GM23338 (cell line): Measurements from ENCODE around the gene MID1. TPM values are rescaled to one million over a fixed set of nuclear protein-coding genes. Genes with fewer than 3 reads are reported as not detected.

Source experiments
- ATAC-seq: fragments of 200-7000 bp; cut with Tn5 transposase; 3 replicates; pipeline ENCODE4 v1.9.1; 2020
- DNase-seq: peaks from one replicate; pipeline ENCODE4 v3.0.0-alpha.2; 2015; ENCODE audit warnings: low spot score
- H2AFZ ChIP-seq: fragments of 200-600 bp; sonication (generic); 2 replicates; pipeline ENCODE4 v1.8.0; 2016; ENCODE audit warnings: antibody characterized with exemption, mild to moderate bottlenecking, moderate library complexity
- H3F3A ChIP-seq: fragments of 200-600 bp; sonication (generic); replicated peaks from 2 replicates; pipeline ENCODE4 v1.8.0; 2017; ENCODE audit warnings: antibody characterized with exemption, mixed run types, low read depth
- H3K27ac ChIP-seq: fragments of 200-600 bp; sonication (generic); 2 replicates; pipeline ENCODE4 v1.6.1; 2016; ENCODE audit warnings: low read depth
- H3K27me3 ChIP-seq: fragments of 200-600 bp; sonication (generic); 2 replicates; pipeline ENCODE4 v1.8.0; 2016; ENCODE audit warnings: mild to moderate bottlenecking, mixed run types, moderate library complexity; ENCODE audit not compliant: insufficient read depth
- H3K36me3 ChIP-seq: fragments of 200-600 bp; sonication (generic); 2 replicates; pipeline ENCODE4 v1.8.0; 2016; ENCODE audit warnings: mild to moderate bottlenecking; ENCODE audit not compliant: insufficient read depth
- H3K4me1 ChIP-seq: fragments of 200-600 bp; sonication (generic); 2 replicates; pipeline ENCODE4 v1.8.0; 2016; ENCODE audit warnings: mild to moderate bottlenecking, moderate library complexity; ENCODE audit not compliant: insufficient read depth
- H3K4me2 ChIP-seq: fragments of 200-600 bp; sonication (generic); 2 replicates; pipeline ENCODE4 v1.7.1; 2017; ENCODE audit warnings: mixed run types
- H3K4me3 ChIP-seq: fragments of 200-600 bp; sonication (generic); 2 replicates; pipeline ENCODE4 v1.6.1; 2016; ENCODE audit warnings: mixed run types
- H3K79me2 ChIP-seq: fragments of 200-600 bp; sonication (generic); replicated peaks from 2 replicates; pipeline ENCODE4 v1.8.0; 2017; ENCODE audit warnings: mild to moderate bottlenecking; ENCODE audit not compliant: insufficient read depth
- H3K9me2 ChIP-seq: fragments of 200-600 bp; sonication (generic); 2 replicates; pipeline ENCODE4 v1.8.0; 2017; ENCODE audit not compliant: insufficient read depth
- H4K20me1 ChIP-seq: fragments of 200-600 bp; sonication (generic); replicated peaks from 2 replicates; pipeline ENCODE4 v1.8.0; 2017; ENCODE audit warnings: mild to moderate bottlenecking; ENCODE audit not compliant: insufficient read depth
- H3K27ac Mint-ChIP-seq: 2 replicates; pipeline ENCODE4 v1.8.0; 2020; ENCODE audit warnings: inconsistent platforms, mild to moderate bottlenecking, moderate library complexity, mixed read lengths
- H3K27me3 Mint-ChIP-seq: 3 replicates; pipeline ENCODE4 v1.8.0; 2022; ENCODE audit warnings: low read depth, mild to moderate bottlenecking, moderate library complexity, mixed read lengths, inconsistent platforms; ENCODE audit not compliant: insufficient read depth, poor library complexity
- H3K36me3 Mint-ChIP-seq: 3 replicates; pipeline ENCODE4 v1.8.0; 2021; ENCODE audit warnings: low read depth, mild to moderate bottlenecking, inconsistent platforms, moderate library complexity, mixed read lengths
- H3K4me1 Mint-ChIP-seq: 3 replicates; pipeline ENCODE4 v1.8.0; 2020; ENCODE audit warnings: mild to moderate bottlenecking, inconsistent platforms, mixed read lengths
- H3K4me3 Mint-ChIP-seq: 3 replicates; pipeline ENCODE4 v1.8.0; 2021; ENCODE audit warnings: moderate library complexity, mild to moderate bottlenecking, inconsistent platforms, mixed read lengths
- H3K9me3 Mint-ChIP-seq: 3 replicates; pipeline ENCODE4 v1.8.0; 2020; ENCODE audit warnings: moderate library complexity, mild to moderate bottlenecking, inconsistent platforms, mixed read lengths
- CTCF ChIP-seq, 2 experiments: fragments of 200-600 bp in 1 of 2; sonication (generic) in 1 of 2; conservative IDR thresholded peaks; 2 replicates each; pipeline versions ENCODE4 v1.5.1 to v1.6.1; 2016 to 2017; ENCODE audit warnings: antibody characterized with exemption in 2 of 2, low read depth in 2 of 2, mild to moderate bottlenecking in 2 of 2, moderate library complexity in 1 of 2
- ETS1 ChIP-seq: IDR thresholded peaks from 2 replicates; pipeline ENCODE4 v1.6.1; 2016; ENCODE audit warnings: antibody characterized with exemption
- EZH2 ChIP-seq: fragments of 200-600 bp; sonication (generic); IDR thresholded peaks from one replicate; pipeline ENCODE4 v1.8.0; 2017; ENCODE audit warnings: antibody characterized with exemption, mild to moderate bottlenecking, low read depth; ENCODE audit not compliant: unreplicated experiment
- EZH2phosphoT487 ChIP-seq: fragments of 200-600 bp; sonication (generic); IDR thresholded peaks from one replicate; pipeline ENCODE4 v1.8.1; 2018; ENCODE audit warnings: antibody characterized with exemption; ENCODE audit not compliant: unreplicated experiment
- JUNB ChIP-seq: IDR thresholded peaks from one replicate; pipeline ENCODE4 v1.6.1; 2016; ENCODE audit warnings: antibody characterized with exemption; ENCODE audit not compliant: unreplicated experiment
- NANOG ChIP-seq: IDR thresholded peaks from 2 replicates; pipeline ENCODE4 v1.6.1; 2016; ENCODE audit warnings: antibody characterized with exemption, borderline replicate concordance
- REST ChIP-seq: IDR thresholded peaks from one replicate; pipeline ENCODE4 v1.6.1; 2018; ENCODE audit warnings: antibody characterized with exemption; ENCODE audit not compliant: unreplicated experiment
- STAT1 ChIP-seq: IDR thresholded peaks from one replicate; pipeline ENCODE4 v1.6.1; 2016; ENCODE audit warnings: antibody characterized with exemption; ENCODE audit not compliant: unreplicated experiment
- ZNF114 ChIP-seq: fragments of 250-450 bp; sonication (Bioruptor Pico); IDR thresholded peaks from 2 replicates; pipeline ENCODE4 v1.5.0; 2020; ENCODE audit warnings: mild to moderate bottlenecking, moderate library complexity
- ZNF331 ChIP-seq: fragments of 250-450 bp; sonication (Bioruptor Pico); IDR thresholded peaks from 2 replicates; pipeline ENCODE4 v1.5.0; 2020; ENCODE audit warnings: low read depth, mild to moderate bottlenecking, moderate library complexity
- ZNF462 ChIP-seq: fragments of 250-450 bp; sonication (Bioruptor Pico); IDR thresholded peaks from 2 replicates; pipeline ENCODE4 v1.5.0; 2020; ENCODE audit warnings: mild to moderate bottlenecking, moderate library complexity
- polyA plus RNA-seq: library from polyadenylated mRNA; unstranded; fragments of >200 nt; fragmentation: Nextera tagmentation; extraction: Ambion mirVana; gene quantifications from 2 replicates; pipeline ENCODE4 v1.2.1, GENCODE V29; 2016
- total RNA-seq: library from RNA; depleted of rRNA; stranded (reverse); fragments of >200 nt; shearing (Covaris generic); gene quantifications from 2 replicates; pipeline ENCODE4 v1.2.3, GENCODE V29; 2014

Gene MID1
- total and polyA plus RNA-seq, 2 experiments from 2014 or later = 27.2 to 39.3 TPM

- Histone ChIP-seq H4K20me1 (no peaks in the 10 kb centered on the region), H3K4me3 (no peak overlapping the region), H3K9me2 (no peaks in the 10 kb centered on the region), H3K79me2 (no peaks in the 10 kb centered on the region), H3K36me3 (no peaks in the 10 kb centered on the region), H3K27ac (no peak overlapping the region), H2AFZ (no peak overlapping the region), H3F3A (no peaks in the 10 kb centered on the region), H3K27me3 (no peaks in the 10 kb centered on the region), H3K4me1 (no peaks in the 10 kb centered on the region), H3K4me2 (no peak overlapping the region)
- peaks cover 2% of the 10 kb centered on the region for H3K27me3 Mint-ChIP-seq
- TF ChIP-seq CTCF (conservative IDR thresholded peaks at IDR 0.05; ENCODE audit: low read depth in 2 of 2) = no peak
- TF ChIP-seq ZNF462 (CRISPR knock-in tag) = no peak
- no peak for TF ChIP-seq JUNB
- no peak for TF ChIP-seq ETS1
- TF ChIP-seq STAT1 = no peak
- no peak for TF ChIP-seq EZH2
- TF ChIP-seq REST = no peak
- no peak for TF ChIP-seq NANOG
- no peak for TF ChIP-seq ZNF114
- no peak for TF ChIP-seq EZH2phosphoT487
- TF ChIP-seq ZNF331 (CRISPR knock-in tag) = no peak
- no peak overlapping the region for H3K4me3 Mint-ChIP-seq
- H3K36me3 Mint-ChIP-seq = no peaks in the 10 kb centered on the region
- no peak overlapping the region for H3K27ac Mint-ChIP-seq
- H3K4me1 Mint-ChIP-seq = no peaks in the 10 kb centered on the region
- no peak for ATAC-seq
- no peaks in the 10 kb centered on the region for H3K9me3 Mint-ChIP-seq
- no peak for DNase-seq
Measured at GRCh38 chrX:10414156-10414824, 206.1 kb downstream of the MID1 start.
